Stimulated activated CD8-positive, alpha-beta memory T cell treated with anti-CD3 and anti-CD28 coated beads, Interleukin-4, amount 100 ng/mL, for 24 hours (primary cell): Measurements from ENCODE around the gene ZNF821.
"Not testable (repeated sequence)": the region's sequence is repeated elsewhere in the genome, so short reads cannot be mapped to it uniquely, and the experiment has no call there.

Source experiments
- DNase-seq: peaks from one replicate; pipeline ENCODE4 v3.0.0-alpha.2; 2020; ENCODE audit warnings: low read depth

ZNF821 gene

DNA sequence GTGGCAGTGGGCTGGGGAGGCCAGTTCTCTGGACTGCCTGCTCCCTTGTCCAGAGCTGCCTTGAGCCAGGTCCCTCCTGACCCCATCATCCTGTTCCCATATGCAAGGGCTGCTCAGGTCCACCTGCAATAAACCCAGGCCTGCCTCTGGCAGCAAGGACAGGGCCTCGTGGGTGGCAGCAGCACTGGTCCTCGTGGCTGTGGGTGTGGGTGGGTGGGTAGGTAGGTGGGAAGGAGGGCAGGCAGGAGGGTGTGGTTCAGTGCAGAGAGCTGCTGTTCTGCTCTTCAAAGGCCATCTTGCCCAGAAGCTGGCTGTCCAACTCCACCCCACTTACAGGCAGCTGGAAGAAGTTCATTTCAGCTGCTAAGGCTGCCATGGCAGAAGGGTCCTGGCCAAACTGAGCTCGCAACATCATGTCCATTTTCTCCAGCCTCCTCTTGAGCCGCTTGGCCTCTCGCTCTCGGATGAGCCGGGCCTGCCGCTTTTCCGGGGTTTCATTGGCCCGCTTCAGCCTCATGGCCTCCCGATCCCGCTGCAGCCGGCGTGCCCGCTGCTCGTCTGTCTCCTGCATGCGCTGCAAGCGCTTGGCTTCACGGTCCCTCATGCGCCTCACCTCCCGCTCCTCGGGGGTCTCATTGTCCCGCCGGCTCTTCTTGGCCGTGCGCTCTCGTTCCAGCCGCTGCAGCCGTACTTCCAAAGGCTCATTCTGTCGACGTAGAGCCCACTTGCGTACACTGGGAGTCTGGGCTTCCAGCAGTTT lies 24.0 kb downstream of the ZNF821 start:
- no peak for DNase-seq

- no peak for DNase-seq
Measured at GRCh38 chr16:71855937-71856662, 27.9 kb downstream of the ZNF821 start.

DNA sequence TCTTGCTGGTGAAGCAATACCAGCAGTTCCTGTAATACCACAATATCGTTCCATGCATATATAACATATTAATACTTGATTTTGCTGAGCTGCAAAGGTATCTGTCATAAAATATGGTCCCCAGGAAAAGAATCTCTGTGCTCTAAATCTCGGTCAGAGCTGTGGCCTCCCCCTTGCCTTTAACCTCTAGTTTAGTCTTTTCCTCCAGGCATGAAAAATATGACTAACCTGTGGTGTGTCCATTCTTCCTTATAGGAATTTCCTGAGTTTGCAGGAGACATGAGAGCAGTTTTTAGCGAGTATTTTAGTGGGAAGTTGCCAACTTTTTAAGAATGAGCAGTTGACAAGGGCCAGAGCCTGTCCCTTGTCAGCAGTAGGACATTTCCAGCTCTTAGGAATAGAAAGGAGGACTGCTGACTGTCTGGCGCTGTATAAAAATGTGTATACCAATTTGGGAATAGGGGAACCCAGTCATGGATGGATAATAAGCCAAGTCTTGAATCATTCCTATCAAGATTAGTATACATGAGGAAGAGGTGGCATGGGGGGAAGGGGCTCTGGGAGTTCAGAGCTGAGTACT lies 29.5 kb downstream of the ZNF821 start:
- DNase-seq = no peak

GRCh38 chr16:71853413-71853812 lies 30.6 kb downstream of the ZNF821 start:
- no peak for DNase-seq

GRCh38 chr16:71852561-71852960 lies 31.4 kb downstream of the ZNF821 start:
- no peak for DNase-seq

GRCh38 chr16:71852158-71852557 lies 31.8 kb downstream of the ZNF821 start:
- no peak for DNase-seq

- no peak for DNase-seq
Measured at GRCh38 chr16:71851746-71852145, 32.2 kb downstream of the ZNF821 start.

GRCh38 chr16:71848622-71849021 lies 35.4 kb downstream of the ZNF821 start:
- DNase-seq = no peak

DNA sequence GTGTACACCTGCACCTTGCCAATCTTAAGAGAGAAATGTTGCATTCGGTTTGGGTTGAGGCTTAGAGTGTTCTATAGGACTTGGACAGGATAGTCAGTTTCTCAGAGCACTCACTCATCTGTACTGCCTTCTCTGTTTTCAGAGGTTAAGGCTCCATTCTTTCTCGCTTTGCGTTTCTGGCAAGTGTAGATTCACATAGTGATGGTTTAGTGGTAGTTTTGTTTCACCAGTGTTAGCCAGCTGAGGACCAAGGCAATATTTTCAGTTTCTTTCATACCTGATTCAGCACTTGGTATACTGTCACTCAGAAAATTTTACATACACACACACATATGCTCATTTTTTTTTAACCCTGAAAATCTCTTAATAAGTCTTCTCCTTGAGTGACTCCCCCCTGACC lies 36.9 kb downstream of the ZNF821 start:
- no peak for DNase-seq

- DNase-seq = no peak
Measured at GRCh38 chr16:71846431-71846830, 37.6 kb downstream of the ZNF821 start.

DNA sequence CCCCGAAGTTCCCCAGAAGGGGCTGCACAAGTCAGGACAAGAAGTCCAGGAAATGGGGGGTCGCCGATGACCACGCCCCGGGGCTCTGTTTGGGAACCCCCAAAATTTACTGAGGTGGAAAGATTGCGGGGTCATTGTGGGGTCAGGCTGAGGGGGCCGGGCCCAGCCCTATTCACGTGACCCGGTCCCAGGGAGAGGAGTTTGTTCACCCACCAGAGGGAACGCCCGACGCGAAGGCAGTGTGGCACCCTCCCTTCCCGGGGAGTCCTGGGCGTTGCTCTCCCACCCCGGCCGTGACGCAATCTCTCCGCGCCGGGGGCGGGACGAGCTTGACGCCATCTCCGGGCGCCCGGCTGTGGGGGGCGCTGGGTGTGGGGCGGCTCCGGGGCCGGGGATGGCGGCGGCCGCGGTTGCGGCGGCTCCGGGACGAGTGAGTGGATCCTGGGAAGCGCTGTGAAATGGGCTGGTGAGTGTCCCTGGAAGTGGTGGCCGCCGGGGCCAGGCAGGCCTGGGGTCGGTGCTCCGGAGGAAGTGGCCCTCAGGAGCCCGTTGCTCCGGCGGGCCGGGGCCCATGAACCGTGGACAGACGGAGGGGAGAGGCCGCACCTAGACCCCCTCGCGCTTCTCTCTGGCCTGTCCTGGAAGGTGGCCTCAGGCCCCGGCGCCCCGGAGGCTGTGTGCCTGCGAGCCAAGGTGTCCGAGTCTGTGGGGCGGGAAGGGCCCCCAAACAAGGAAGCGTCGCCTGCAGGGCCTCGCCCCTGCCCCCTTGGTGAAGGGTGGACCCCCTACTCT lies 38.1 kb downstream of the ZNF821 start, which contains the start of gene ATXN1L:
Gene ATXN1L (plus strand): TSS at position 338 of the 792 bp plus-strand sequence. CDS start 3,765 bp downstream, outside the sequence.
- DNase-seq = peak; percentile 85

- no peak for DNase-seq
Measured at GRCh38 chr16:71843572-71843971, 40.4 kb downstream of the ZNF821 start.

GRCh38 chr16:71840052-71840451 lies 43.9 kb downstream of the ZNF821 start:
- no peak for DNase-seq

DNA sequence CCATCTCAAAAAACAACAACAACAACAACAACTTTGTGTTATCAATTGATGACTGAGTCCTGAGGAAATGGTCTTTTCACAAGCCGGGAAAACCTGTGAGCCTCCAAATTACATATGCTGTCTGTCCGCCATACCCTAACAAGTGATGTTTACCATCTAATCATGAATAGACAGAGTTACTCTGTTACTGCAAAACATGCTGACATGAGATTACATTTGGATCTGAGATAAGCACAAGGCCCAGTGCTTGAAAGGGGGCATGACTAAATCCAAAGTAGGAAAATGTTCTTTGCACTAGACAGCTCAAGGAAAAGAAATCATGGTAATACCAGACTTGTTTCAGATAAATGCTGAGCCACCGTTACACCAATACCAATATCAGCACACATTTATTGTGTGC lies 46.8 kb downstream of the ZNF821 start:
- DNase-seq = no peak

DNA sequence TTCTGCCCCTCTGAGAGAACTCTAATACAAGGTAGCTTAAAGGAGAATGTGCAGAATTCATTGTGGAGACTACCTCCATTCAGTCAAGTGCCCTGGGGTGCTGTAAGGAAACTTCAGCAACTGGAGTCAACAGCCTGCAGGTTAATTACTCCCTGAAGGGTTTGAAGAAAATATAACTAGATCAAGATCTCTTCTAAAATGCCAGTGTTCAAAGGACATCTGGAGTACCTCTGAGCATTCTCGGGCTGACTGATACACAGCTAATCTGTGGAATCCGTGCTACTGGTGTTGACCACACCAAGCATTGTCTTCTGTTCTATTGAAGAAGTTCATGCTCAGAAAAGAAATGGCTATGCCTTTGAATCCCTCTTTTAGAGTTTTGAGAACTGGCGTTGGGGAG lies 49.7 kb downstream of the ZNF821 start:
- DNase-seq = no peak

DNA sequence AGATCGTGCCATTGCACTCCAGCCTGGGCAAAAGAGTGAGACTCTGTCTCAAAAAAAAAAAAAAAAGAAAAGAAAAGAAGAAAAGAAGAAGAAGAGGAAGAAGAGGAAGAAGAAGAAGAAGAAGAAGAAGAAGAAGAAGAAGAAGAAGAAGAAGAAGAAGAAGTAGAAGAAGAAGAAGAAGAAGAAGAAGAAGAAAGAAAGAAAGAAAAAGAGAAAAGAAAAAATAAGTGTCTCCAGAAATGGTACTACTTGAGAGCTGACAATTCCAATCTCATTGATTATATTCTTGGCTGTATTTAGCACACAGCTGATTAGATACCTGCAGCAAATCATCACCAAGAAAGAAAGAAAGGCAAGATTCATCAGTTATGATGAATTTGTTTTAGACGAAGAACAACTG lies 51.9 kb downstream of the ZNF821 start:
- DNase-seq = not testable (repeated sequence)

- DNase-seq = not testable (repeated sequence)
Measured at GRCh38 chr16:71831698-71832097, 52.3 kb downstream of the ZNF821 start.

- DNase-seq = no peak
Measured at GRCh38 chr16:71830359-71830758, 53.6 kb downstream of the ZNF821 start.

DNA sequence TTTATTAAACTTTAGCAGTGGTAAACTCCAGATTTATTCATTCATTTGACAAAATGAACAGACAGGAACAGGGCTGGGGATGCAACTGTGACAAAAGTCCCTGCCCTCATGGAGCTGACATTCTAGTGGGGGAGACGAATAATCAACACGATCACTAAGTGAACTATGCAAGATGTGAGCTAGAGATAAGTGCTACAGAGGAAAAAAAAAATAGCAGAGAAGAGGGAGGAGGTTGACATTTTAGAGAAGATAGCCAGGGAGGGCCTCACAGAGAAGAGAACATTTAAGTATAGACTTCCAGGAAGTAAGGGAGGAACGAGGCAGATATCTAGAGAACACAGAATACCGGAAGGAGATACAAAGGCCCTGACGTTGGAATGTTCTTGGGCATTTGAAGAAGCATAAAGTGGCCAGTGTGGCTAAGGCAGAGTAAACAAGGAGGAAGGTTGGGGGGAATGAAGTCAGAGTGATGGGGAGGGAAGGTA lies 57.4 kb downstream of the ZNF821 start:
- no peak for DNase-seq

GRCh38 chr16:71817155-71817500 lies 66.9 kb downstream of the ZNF821 start:
- not testable (repeated sequence) for DNase-seq

- no peak for DNase-seq
Measured at GRCh38 chr16:71811261-71811803, 72.7 kb downstream of the ZNF821 start.

DNA sequence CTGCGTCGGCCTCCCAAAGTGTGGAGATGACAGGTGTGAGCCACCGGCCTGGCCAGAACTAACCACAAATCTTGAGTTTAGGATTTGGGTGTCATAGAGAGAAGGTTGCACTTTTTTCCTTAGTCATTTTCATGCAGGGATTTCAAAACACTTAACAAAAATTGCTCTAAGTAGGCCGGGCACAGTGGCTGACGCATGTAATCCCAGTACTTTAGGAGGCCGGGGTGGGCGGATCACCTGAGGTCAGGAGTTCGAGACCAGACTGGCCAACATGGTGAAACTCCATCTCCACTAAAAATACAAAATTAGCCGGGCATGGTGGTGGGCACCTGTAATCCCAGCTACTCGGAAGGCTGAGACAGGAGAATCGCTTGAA lies 73.8 kb downstream of the ZNF821 start:
- not testable (repeated sequence) for DNase-seq
